Transverse colon (tissue), 4 donors: ENCODE data around the gene TIMM17A. TPM values are rescaled to one million over a fixed set of nuclear protein-coding genes. Genes with fewer than 3 reads are reported as not detected.

ENCODE experiments used
- DNase-seq: peaks from one replicate; pipeline ENCODE4 v3.0.0-alpha.2; 2019
- H3K27ac ChIP-seq, 4 donors: fragments of 200-600 bp; sonication (generic); 2 replicates each; pipeline ENCODE4 v1.5.1; 2016 to 2018; ENCODE audit warnings: inconsistent platforms in 4 of 4
- H3K27me3 ChIP-seq: fragments of 200-600 bp; sonication (generic); 2 replicates; pipeline ENCODE4 v1.5.1; 2017; ENCODE audit warnings: inconsistent platforms
- H3K36me3 ChIP-seq, 4 donors: fragments of 200-600 bp; sonication (generic); 2 replicates each; pipeline ENCODE4 v1.5.1; 2017 to 2019; ENCODE audit warnings: inconsistent platforms in 4 of 4
- H3K4me1 ChIP-seq, 4 donors: fragments of 200-600 bp; sonication (generic); 2 replicates each; pipeline ENCODE4 v1.5.1; 2017 to 2020; ENCODE audit warnings: inconsistent platforms in 4 of 4
- H3K4me3 ChIP-seq, 4 donors: fragments of 200-600 bp; sonication (generic); 1 replicate in 1 of 4; 2 replicates in 3 of 4; pipeline versions ENCODE4 v1.5.1 to v1.6.1; 2017 to 2019; ENCODE audit warnings: inconsistent platforms in 4 of 4
- H3K9me3 ChIP-seq, 2 donors: fragments of 200-600 bp; sonication (generic); 2 replicates each; pipeline ENCODE4 v1.5.1; 2017 to 2019; ENCODE audit warnings: inconsistent platforms in 2 of 2
- CTCF ChIP-seq, 5 experiments: fragments of 200-600 bp in 3 of 5; fragments of 450-650 bp in 2 of 5; sonication (generic) in 3 of 5; IDR thresholded peaks; 1 replicate in 2 of 5; 2 replicates in 3 of 5; pipeline ENCODE4 v1.5.1; 2016 to 2017; ENCODE audit warnings: antibody characterized with exemption in 5 of 5, inconsistent platforms in 3 of 5, mild to moderate bottlenecking in 2 of 5, moderate library complexity in 1 of 5
- EP300 ChIP-seq: sonication (generic); formaldehyde crosslinking; IDR thresholded peaks from one replicate; pipeline ENCODE4 v1.6.1; 2017; ENCODE audit warnings: antibody characterized with exemption, low read depth
- POLR2A ChIP-seq: fragments of 450-650 bp; IDR thresholded peaks from one replicate; pipeline ENCODE4 v1.6.1; 2016; ENCODE audit warnings: antibody characterized with exemption, mild to moderate bottlenecking, moderate library complexity
- POLR2AphosphoS5 ChIP-seq, 3 donors: sonication (generic); formaldehyde crosslinking; IDR thresholded peaks; one replicate each; pipeline ENCODE4 v1.6.1; 2016; ENCODE audit warnings: antibody characterized with exemption in 3 of 3
- WGBS, 2 donors: methylation state at CpG; one replicate each; pipeline ENCODE4 v1.1.5; 2018; ENCODE audit warnings: low coverage in 1 of 2; 5-methylcytosine and 5-hydroxymethylcytosine counted together
- in situ Hi-C, 4 donors: fragments of 200-750 bp; cut with MboI; loops; one replicate each; pipeline versions ENCODE4 v1.15.0 to v1.15.1; 2017; ENCODE audit warnings: low sequenced_read_pairs in 3 of 4, low pct_ligation_motif_present in 1 of 4, low pct_unique_long_range_greater_than_20kb in 1 of 4
- intact Hi-C: fragments of 100-400 bp; cut with DNase I; formaldehyde crosslinking; loops from one replicate; pipeline ENCODE4 v1.15.1; 2023; ENCODE audit warnings: low total_unique reads
- total RNA-seq, 4 donors: library from RNA; depleted of rRNA; stranded (reverse); fragments of >200 nt; gene quantifications; one replicate each; pipeline ENCODE4 v1.1.0, GENCODE V29; 2016

TIMM17A gene
- total RNA-seq, 4 donors from 2014 or later: 3.0 to 37.0 (median 33.7) TPM

- Histone ChIP-seq H3K4me1 (peaks cover 31 to 67% (median 37%) of the 10 kb centered on the region in 4 donors), H3K4me3 (no peak overlapping the region), H3K36me3 (no peaks in the 10 kb centered on the region), H3K27ac (peak overlapping the region; percentile 85 to 93 (median 89)), H3K9me3 (no peaks in the 10 kb centered on the region), H3K27me3 (no peaks in the 10 kb centered on the region)
- no peak for DNase-seq
- 33 to 68% methylated on average over 1 to 5 of the region's 5 CpGs for WGBS, 2 donors
- intact Hi-C loops: no loop called here
- TF ChIP-seq POLR2A: no peak
- in situ Hi-C loops: no loop called here
Measured at GRCh38 chr1:201918343-201918742, 37.0 kb upstream of the TIMM17A start.

- H3K27ac ChIP-seq: peak overlapping the region; percentile 22 to 93 (median 89)
- TF ChIP-seq EP300: no peak
- TF ChIP-seq POLR2AphosphoS5 (IDR thresholded peaks at IDR 0.05): no peak
- TF ChIP-seq CTCF (IDR thresholded peaks at IDR 0.05): no peak
- TF ChIP-seq POLR2A: no peak
- H3K36me3 ChIP-seq: no peaks in the 10 kb centered on the region
- intact Hi-C loops (no loop called here), in situ Hi-C loops (no loop called here)
- H3K4me3 ChIP-seq: no peak overlapping the region
- no peaks in the 10 kb centered on the region for H3K9me3 ChIP-seq
- no peak for DNase-seq
- H3K4me1 ChIP-seq: peaks cover 19 to 67% (median 27%) of the 10 kb centered on the region in 4 donors
- peaks cover 4% of the 10 kb centered on the region for H3K27me3 ChIP-seq
- WGBS, 2 donors: 80 to 92% methylated on average over 3 of the region's 3 CpGs
Measured at GRCh38 chr1:201921952-201922558, 33.2 kb upstream of the TIMM17A start.

DNA sequence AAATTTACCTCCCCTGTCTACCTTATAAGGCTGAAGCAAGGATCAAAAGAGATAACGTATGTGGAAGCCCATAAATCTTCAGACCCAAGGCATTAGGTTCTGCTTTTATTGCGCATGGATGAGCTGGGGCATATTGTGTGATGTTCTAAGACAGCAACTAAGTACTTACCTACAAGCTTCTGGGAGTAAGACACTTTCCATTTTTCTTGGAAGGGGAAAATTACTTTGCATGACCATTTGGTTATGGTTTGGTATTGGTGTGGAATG lies 30.1 kb upstream of the TIMM17A start:
- Histone ChIP-seq H3K27me3 (peaks cover 4% of the 10 kb centered on the region), H3K27ac (peak overlapping the region; percentile 67 to 83 (median 71)), H3K4me1 (peaks cover 6 to 41% (median 7%) of the 10 kb centered on the region in 4 donors), H3K9me3 (no peaks in the 10 kb centered on the region), H3K36me3 (no peaks in the 10 kb centered on the region), H3K4me3 (no peak overlapping the region)
- intact Hi-C loops: no loop called here
- no peak for TF ChIP-seq POLR2A
- TF ChIP-seq EP300: no peak
- no peak for TF ChIP-seq CTCF (IDR thresholded peaks at IDR 0.05)
- no peak for TF ChIP-seq POLR2AphosphoS5 (IDR thresholded peaks at IDR 0.05)
- in situ Hi-C loops: no loop called here
- WGBS, 2 donors: 63 to 72% methylated on average over 2 of the region's 2 CpGs
- DNase-seq: no peak

DNA sequence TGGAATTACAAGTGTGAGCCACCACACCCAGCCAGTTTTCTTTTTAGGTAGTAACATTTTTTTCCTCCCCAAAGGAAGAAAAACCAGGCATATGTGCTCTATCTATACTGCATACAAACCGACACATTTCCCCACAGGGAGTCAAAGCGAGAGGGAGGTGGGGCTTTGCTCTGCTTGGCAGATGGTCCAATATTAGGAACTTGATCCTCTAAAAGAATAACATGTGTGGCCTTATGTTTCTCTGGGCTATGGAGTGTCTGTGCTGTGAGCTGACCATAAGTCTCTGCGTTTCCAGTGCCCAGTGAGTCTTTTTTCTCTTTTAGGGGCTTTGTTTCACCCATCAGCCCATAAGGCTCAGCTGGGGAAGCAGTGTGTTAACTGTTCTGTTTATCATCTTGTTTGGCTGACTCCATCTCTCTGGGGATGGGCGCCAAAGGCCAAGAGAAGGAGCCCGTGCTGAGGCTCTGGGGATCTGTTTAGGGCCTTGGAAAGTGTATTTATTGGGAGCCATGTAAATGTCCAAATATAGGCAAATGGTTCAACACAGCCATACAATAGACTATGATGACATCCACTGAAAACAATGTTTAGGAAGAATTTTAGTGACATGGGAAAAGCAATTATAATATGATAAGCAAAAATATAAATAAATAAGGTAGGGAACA lies 29.2 kb upstream of the TIMM17A start:
- intact Hi-C loops: no loop called here
- Histone ChIP-seq H3K4me1 (peaks cover 0 to 32% (median 6%) of the 10 kb centered on the region in 4 donors), H3K27ac (peak overlapping the region; percentile 67 to 83 (median 71)), H3K9me3 (no peaks in the 10 kb centered on the region), H3K36me3 (no peaks in the 10 kb centered on the region), H3K27me3 (peaks cover 4% of the 10 kb centered on the region), H3K4me3 (no peak overlapping the region)
- in situ Hi-C loops: no loop called here
- 40 to 67% methylated on average over 3 to 5 of the region's 5 CpGs for WGBS, 2 donors
- DNase-seq: no peak
- TF ChIP-seq EP300 (no peak), CTCF (IDR thresholded peaks at IDR 0.05) (no peak), POLR2A (no peak), POLR2AphosphoS5 (IDR thresholded peaks at IDR 0.05) (no peak)
